Measurements from ENCODE around the gene TMEM63A.

TMEM63A gene

DNA sequence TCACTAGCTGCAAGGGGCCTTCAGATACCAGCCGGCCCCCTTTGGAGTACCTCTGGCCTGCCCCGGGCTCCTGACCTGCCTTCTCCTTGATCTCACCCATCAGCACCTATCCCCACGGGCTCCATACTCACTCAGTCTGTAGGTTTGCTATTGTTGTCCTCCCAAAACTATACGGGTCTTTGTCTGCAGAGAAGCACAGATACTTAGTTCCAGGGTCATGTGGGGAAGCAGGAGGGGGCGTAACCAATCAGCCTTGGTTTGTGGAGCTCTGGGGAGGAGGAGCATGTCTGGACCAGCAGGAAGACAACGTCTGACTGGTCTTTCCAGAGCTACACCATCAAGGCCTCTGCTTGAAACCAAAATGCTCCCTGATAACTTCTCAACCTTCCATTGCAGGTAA is 15.2 kb downstream of the TMEM63A start:
- no peak for DNase-seq

GRCh38 chr1:225866061-225866837 is 15.9 kb downstream of the TMEM63A start:
- DNase-seq, result no peak

- DNase-seq, result no peak
Observed at GRCh38 chr1:225865514-225865913, 16.7 kb downstream of the TMEM63A start.

DNA sequence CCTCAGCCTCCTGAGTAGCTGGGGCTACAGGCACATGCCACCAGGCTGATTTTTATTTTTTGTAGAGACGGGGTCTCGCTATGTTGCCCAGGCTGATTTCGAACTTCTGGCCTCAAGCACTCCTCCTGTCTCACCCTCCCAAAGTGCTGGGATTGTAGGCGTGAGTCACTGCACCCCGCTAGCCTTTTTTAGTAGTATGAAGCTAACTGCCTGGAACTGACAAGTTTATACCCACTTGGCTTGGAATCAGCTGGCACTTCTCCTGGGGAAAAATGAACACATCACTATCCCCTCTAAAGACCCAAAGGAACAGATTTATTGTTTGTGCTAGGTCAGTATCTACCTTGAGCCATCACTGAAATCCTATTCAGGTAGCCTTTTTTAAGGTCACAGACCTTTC is 19.0 kb downstream of the TMEM63A start:
- no peak for DNase-seq

- DNase-seq, result no peak
Observed at GRCh38 chr1:225862581-225862950, 19.6 kb downstream of the TMEM63A start.

- no peak for DNase-seq
Observed at GRCh38 chr1:225861834-225862580, 20.2 kb downstream of the TMEM63A start.

GRCh38 chr1:225860876-225861441 is 21.2 kb downstream of the TMEM63A start:
- DNase-seq, result no peak

GRCh38 chr1:225860107-225860506 is 22.1 kb downstream of the TMEM63A start:
- no peak for DNase-seq

- no peak for DNase-seq
Observed at GRCh38 chr1:225859151-225859550, 23.0 kb downstream of the TMEM63A start.

GRCh38 chr1:225857256-225857655 is 24.9 kb downstream of the TMEM63A start:
- DNase-seq, result no peak

- no peak for DNase-seq
Observed at GRCh38 chr1:225855503-225856300, 26.5 kb downstream of the TMEM63A start.

- no peak for DNase-seq
Observed at GRCh38 chr1:225853441-225853840, 28.7 kb downstream of the TMEM63A start.

- no peak for DNase-seq
Observed at GRCh38 chr1:225852413-225853124, 29.6 kb downstream of the TMEM63A start.

- no peak for DNase-seq
Observed at GRCh38 chr1:225851805-225852204, 30.4 kb downstream of the TMEM63A start.

- DNase-seq, result no peak
Observed at GRCh38 chr1:225850370-225850769, 31.8 kb downstream of the TMEM63A start.

- DNase-seq, result no peak
Observed at GRCh38 chr1:225849925-225850324, 32.3 kb downstream of the TMEM63A start.

GRCh38 chr1:225848030-225848955 is 33.9 kb downstream of the TMEM63A start:
- DNase-seq, result no peak

DNA sequence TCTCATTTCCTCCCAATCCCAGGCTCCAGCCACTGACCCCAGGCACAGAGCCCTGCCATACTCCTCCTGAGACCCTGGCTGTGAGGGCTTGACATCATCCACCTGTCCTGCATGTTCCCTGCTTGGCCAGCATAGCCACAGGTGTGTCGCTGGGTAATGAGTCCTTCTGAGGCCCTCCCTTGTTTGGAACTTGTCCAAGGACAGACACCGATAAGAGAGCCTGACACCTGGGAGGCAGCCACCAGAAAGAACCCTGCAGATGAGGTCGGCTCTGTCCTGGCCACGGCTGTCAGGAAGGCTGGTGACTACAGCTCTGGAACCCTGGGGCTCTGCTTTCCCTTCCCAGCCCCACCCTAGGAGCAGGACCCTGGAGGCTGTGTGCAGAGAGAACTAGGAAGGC is 34.6 kb downstream of the TMEM63A start:
- no peak for DNase-seq

GRCh38 chr1:225846331-225847310 is 35.6 kb downstream of the TMEM63A start:
- no peak for DNase-seq
